Measurements from ENCODE around the gene RMP24.

RMP24 gene

DNA sequence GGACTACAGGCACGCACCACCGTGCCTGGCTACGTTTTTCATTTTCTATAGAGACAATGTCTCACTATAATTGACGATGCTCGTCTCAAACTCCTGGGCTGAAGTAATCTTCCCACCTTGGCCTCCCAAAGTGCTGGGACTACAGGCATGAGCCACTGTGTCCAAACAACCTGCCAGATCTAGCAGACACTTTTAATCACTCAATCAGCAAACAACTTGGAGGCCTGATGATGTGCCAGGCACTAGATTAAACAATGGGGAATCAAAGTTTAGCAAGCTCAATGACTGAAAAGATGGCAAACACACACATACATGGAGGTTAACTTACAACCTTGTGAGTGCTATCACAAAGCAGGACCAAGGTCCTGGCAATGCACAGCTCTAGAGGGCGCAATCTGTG lies 29.8 kb upstream of the RMP24 start:
- Histone ChIP-seq H3K36me3 (ENCODE audit: low read depth, missing control alignments) (no peaks in the 10 kb centered on the region), H3K9me3 (no peaks in the 10 kb centered on the region), H3K27ac (no peak overlapping the region), H3K4me1 (peaks cover 15% of the 10 kb centered on the region), H3K4me3 (no peak overlapping the region), H3K27me3 (no peaks in the 10 kb centered on the region)
- WGBS, 2 donors, result 87 to 97% methylated on average over 6 of the region's 6 CpGs
- intact Hi-C loops (cut with DNase I; ENCODE audit: low total_unique reads), result no loop called here
- TF ChIP-seq, protein P1, sequence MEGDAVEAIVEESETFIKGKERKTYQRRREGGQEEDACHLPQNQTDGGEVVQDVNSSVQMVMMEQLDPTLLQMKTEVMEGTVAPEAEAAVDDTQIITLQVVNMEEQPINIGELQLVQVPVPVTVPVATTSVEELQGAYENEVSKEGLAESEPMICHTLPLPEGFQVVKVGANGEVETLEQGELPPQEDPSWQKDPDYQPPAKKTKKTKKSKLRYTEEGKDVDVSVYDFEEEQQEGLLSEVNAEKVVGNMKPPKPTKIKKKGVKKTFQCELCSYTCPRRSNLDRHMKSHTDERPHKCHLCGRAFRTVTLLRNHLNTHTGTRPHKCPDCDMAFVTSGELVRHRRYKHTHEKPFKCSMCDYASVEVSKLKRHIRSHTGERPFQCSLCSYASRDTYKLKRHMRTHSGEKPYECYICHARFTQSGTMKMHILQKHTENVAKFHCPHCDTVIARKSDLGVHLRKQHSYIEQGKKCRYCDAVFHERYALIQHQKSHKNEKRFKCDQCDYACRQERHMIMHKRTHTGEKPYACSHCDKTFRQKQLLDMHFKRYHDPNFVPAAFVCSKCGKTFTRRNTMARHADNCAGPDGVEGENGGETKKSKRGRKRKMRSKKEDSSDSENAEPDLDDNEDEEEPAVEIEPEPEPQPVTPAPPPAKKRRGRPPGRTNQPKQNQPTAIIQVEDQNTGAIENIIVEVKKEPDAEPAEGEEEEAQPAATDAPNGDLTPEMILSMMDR (IDR thresholded peaks at IDR 0.05), result no peak
- TF ChIP-seq POLR2A (IDR thresholded peaks at IDR 0.05), result no peak
- DNase-seq, result no peak

DNA sequence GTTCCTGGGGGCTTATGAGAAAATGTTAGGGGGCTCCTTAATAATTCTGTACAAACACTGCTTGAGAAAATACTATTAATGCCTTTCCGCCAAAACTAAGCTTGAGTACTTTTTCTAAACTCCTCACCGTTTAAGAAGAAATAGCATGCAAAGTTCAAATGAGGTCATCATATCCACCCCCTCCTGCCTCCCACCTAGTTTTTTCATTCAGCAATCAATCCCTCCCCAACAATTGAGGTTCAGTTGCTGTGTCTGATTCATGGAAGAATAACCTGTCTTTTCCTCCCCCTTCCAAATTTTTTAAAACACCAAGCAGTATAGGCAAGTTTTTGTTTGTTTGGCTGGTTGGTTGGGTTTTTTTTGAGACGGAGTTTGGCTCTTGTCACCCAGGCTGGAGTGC lies 24.4 kb upstream of the RMP24 start:
- DNase-seq, result no peak
- Histone ChIP-seq H3K36me3 (ENCODE audit: low read depth, missing control alignments) (no peaks in the 10 kb centered on the region), H3K27me3 (no peaks in the 10 kb centered on the region), H3K9me3 (no peaks in the 10 kb centered on the region), H3K27ac (peak overlapping the region; percentile 39 to 92), H3K4me3 (no peak overlapping the region), H3K4me1 (no peaks in the 10 kb centered on the region)
- intact Hi-C loops (cut with DNase I; ENCODE audit: low total_unique reads), result no loop called here
- 46 to 54% methylated on average over 3 of the region's 3 CpGs for WGBS, 2 donors
- TF ChIP-seq, protein P1 (IDR thresholded peaks at IDR 0.05), result no peak
- TF ChIP-seq POLR2A (IDR thresholded peaks at IDR 0.05), result no peak

DNA sequence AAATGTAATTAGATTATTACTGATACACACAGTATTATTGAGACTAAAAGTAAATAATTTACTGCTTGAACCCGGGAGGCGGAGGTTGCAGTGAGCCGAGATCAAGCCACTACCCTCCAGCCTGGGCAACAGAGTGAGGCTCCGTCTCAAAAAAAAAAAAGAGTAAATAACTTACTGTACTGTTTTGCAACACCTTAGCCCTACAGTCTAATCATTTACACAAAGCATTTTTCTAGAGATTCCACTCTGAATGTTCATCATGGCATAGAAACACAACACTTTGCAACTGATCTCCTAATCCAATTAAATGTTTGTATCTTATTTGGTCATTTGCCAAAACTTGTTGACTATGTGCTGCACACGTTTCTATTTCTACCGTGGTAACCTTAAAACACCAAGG lies 23.4 kb upstream of the RMP24 start:
- intact Hi-C loops (cut with DNase I; ENCODE audit: low total_unique reads), result no loop called here
- 46 to 50% methylated on average over 6 of the region's 6 CpGs for WGBS, 2 donors
- H3K36me3 ChIP-seq (ENCODE audit: low read depth, missing control alignments), result no peaks in the 10 kb centered on the region
- no peaks in the 10 kb centered on the region for H3K4me1 ChIP-seq
- no peaks in the 10 kb centered on the region for H3K9me3 ChIP-seq
- peak overlapping the region in 1 of 2 donors; percentile 74 for H3K4me3 ChIP-seq
- no peaks in the 10 kb centered on the region for H3K27me3 ChIP-seq
- DNase-seq, result no peak
- TF ChIP-seq POLR2A (IDR thresholded peaks at IDR 0.05), result no peak
- TF ChIP-seq, protein P1 (IDR thresholded peaks at IDR 0.05), result no peak
- H3K27ac ChIP-seq, result peak overlapping the region; percentile 85 to 92

DNA sequence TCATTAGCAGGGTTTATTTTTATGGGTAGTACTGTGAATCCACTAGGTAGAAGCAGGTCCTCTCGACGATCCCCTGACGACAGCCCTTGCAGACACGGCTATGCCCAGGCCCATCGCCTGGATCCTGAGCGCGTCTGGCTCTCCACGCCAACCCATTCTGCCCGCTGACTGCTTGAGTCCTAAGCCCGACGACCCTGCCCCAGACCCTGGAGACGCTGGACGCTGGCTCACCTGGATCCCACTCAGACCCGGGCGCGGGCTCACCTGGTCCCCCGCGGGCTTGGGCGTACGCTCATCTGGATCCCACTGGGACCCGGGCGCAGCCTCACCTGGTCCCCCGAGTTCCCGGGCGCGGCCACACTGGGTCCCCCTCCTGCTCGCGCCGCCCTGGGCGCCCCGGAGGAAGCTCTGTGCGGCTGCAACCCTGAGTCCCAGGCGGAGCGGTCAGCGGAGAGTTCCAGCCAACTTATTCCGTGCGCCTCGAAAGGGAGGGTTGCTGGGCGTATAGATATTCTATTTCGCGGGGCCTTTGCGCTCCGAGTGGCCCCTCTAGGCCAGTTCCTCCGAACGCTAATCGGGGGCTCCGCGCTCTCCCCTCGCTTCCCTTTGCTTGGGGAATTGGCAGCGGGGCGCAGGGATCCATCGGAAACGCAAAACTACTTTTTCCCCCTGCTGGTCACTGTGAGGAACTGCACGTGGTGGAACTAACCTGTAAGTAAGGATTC lies 22.4 kb upstream of the RMP24 start:
- peak overlapping the region; percentile 85 to 92 for H3K27ac ChIP-seq
- H3K4me1 ChIP-seq, result no peaks in the 10 kb centered on the region
- TF ChIP-seq POLR2A (IDR thresholded peaks at IDR 0.05), result no peak
- TF ChIP-seq, protein P1 (IDR thresholded peaks at IDR 0.05), result peak; percentile 94 to 98 (median 96)
- peak overlapping the region; percentile 50 to 74 for H3K4me3 ChIP-seq
- DNase-seq, result peak; percentile 82
- H3K9me3 ChIP-seq, result no peaks in the 10 kb centered on the region
- H3K27me3 ChIP-seq, result no peaks in the 10 kb centered on the region
- H3K36me3 ChIP-seq (ENCODE audit: low read depth, missing control alignments), result no peaks in the 10 kb centered on the region
- 2 to 3% methylated on average over 38 to 54 of the region's 54 CpGs for WGBS, 2 donors
- intact Hi-C loops (cut with DNase I; ENCODE audit: low total_unique reads), result no loop called here

DNA sequence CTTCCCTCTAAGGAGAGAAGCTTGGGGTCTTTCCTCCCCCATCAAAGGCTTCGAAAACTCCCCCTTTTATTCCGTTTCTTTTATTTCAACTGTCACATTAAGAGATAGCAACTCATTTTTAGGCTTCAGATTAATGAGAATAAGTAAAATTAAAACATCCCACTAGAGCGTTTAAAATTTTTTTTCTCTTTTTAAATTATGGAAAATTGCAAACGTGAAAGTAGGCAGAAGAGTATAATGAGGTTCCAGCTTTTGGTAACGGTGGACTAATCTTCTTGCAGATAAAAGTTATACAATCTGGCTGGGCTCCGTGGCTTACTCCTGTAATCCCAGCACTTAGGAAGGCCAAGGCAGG lies 21.9 kb upstream of the RMP24 start:
- intact Hi-C loops (cut with DNase I; ENCODE audit: low total_unique reads), result no loop called here
- no peak for DNase-seq
- no peak for TF ChIP-seq POLR2A (IDR thresholded peaks at IDR 0.05)
- no peaks in the 10 kb centered on the region for H3K36me3 ChIP-seq (ENCODE audit: low read depth, missing control alignments)
- no peaks in the 10 kb centered on the region for H3K27me3 ChIP-seq
- no peaks in the 10 kb centered on the region for H3K9me3 ChIP-seq
- H3K4me3 ChIP-seq, result peak overlapping the region; percentile 50 to 74
- 6 to 10% methylated on average over 6 of the region's 6 CpGs for WGBS, 2 donors
- H3K4me1 ChIP-seq, result no peaks in the 10 kb centered on the region
- peak overlapping the region; percentile 85 to 92 for H3K27ac ChIP-seq

Data from testis (tissue), 2 donors.